ENCODE results near the gene NTRK3. TPM values are rescaled to one million over a fixed set of nuclear protein-coding genes. Genes with fewer than 3 reads are reported as not detected.

Gene NTRK3
- total RNA-seq: 65.7 TPM

DNA sequence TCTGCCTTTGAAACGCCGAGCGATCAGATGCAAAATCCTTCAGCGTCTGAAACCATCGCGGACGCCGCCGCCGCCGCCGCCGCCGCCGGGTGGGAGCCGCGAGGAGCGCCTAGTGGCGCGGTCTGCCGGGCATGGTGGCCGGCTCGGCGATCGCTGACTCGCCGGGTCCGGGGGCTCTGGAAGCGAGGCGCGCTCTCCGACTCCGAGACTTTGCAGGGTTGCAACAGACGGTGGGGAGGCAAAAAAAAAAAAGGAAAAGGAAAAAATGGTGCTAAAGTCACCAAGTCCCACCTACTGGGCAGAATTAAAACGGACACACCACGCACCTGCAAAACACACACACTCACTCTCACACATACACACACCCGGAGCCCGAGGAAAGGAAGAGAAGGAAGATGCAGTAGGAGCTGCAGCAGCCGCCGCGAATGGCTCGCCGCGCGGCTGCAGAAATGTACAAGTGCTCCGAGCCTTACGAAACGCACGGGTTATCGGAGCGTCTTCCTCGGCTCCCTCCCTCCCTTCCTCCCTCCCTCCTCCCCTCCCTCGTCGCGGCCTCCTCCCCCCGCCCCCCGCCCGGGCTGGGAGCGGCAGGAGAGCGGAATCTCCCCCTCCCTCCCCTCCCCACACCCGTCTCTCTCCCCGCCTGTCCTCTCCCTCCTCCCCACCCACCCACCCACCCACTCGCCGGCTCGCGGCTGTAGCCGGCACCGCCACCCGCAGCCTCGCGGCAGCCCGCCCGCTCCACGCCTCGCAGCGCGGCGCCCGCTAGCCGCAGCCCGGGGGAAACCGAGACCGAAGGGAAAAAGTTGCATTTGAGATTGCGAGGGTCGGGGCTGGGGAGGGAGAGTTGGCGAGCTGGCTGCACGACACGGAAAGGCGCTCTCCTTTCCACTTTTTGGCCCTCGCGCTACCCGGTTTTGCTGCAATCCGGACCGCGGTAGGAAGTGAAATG is at the start of gene NTRK3:
Gene NTRK3 (minus strand): TSS at position 461 of the 952 bp plus-strand sequence. CDS start 586 bp downstream, outside the sequence.

Small RNA genes within 50 kb of the gene (small RNA-seq; reads per million reads assigned to genes)
- not detected for gene MED28P6

Other genes starting within 250 kb of the NTRK3 start
- 19.6 TPM for gene MRPL46, start 210.6 kb upstream of the NTRK3 start, total RNA-seq
- 20.5 TPM for gene MRPS11, start 211.0 kb upstream of the NTRK3 start, total RNA-seq

All from diencephalon (tissue), 1 donor.